Measurements from ENCODE around the gene GHRHR. TPM values are rescaled to one million over a fixed set of nuclear protein-coding genes. Genes with fewer than 3 reads are reported as not detected.

The GHRHR gene
- total and polyA plus RNA-seq, 11 donors, result not detected

DNA sequence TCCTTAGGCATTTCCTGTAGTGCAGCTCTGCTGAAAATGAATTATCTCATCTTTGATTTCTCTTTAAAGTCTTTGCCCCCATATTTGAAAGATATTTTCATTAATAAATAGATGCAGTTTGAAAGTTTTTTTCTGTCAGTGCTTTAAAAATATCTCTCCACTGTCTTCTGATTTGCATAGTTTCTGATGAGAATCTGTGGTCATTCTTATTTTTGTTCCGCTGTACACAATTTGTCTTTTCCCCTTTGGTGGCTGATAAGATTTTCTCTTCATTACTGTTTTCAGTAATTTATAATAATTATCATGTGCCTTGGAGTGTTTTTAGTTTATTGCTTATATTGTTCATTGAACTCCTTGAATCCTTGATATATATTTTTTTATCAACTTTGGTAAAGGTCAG lies 7.0 kb upstream of the GHRHR start:
- Histone ChIP-seq H3K27ac (no peak overlapping the region), H3K4me3 (no peak overlapping the region), H3K36me3 (no peaks in the 10 kb centered on the region), H3K4me1 (no peaks in the 10 kb centered on the region), H3K9me3 (peaks cover 0 to 16% (median 0%) of the 10 kb centered on the region in 12 donors), H3K27me3 (no peaks in the 10 kb centered on the region)
- intact Hi-C loops (cut with DNase I), result no loop called here
- DNase-seq (no peak), ATAC-seq (no peak)
- 95 to 100% (median 98%) methylated on average over 1 of the region's 1 CpG for WGBS, 4 donors
- TF ChIP-seq POLR2A (IDR thresholded peaks at IDR 0.05), result no peak
- TF ChIP-seq, protein P1, sequence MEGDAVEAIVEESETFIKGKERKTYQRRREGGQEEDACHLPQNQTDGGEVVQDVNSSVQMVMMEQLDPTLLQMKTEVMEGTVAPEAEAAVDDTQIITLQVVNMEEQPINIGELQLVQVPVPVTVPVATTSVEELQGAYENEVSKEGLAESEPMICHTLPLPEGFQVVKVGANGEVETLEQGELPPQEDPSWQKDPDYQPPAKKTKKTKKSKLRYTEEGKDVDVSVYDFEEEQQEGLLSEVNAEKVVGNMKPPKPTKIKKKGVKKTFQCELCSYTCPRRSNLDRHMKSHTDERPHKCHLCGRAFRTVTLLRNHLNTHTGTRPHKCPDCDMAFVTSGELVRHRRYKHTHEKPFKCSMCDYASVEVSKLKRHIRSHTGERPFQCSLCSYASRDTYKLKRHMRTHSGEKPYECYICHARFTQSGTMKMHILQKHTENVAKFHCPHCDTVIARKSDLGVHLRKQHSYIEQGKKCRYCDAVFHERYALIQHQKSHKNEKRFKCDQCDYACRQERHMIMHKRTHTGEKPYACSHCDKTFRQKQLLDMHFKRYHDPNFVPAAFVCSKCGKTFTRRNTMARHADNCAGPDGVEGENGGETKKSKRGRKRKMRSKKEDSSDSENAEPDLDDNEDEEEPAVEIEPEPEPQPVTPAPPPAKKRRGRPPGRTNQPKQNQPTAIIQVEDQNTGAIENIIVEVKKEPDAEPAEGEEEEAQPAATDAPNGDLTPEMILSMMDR (IDR thresholded peaks at IDR 0.05), result no peak

DNA sequence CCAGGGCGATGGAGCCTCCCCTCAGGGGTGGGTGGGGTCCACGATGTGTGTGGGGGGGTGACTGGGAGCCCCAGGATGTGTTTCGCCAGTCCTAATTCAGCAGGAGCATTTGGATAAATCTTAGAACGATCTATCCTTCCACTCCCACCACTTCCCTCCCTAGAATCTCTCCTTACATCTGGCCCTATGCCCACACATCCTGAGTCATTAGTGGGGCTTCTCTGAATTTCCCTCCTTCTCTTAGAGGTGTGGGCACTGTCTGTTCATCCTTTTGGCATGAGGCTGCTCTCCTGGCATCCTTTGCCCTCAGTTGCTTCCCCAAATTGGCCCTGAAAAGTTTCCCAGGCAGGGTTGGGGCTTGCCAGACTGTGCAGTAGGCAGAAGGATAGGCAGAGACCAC lies 1.6 kb downstream of the GHRHR start:
- no peaks in the 10 kb centered on the region for H3K36me3 ChIP-seq
- no peaks in the 10 kb centered on the region for H3K27me3 ChIP-seq
- TF ChIP-seq, protein P1 (IDR thresholded peaks at IDR 0.05), result no peak
- TF ChIP-seq POLR2A (IDR thresholded peaks at IDR 0.05), result no peak
- no peak for DNase-seq
- ATAC-seq, result no peak
- WGBS, 4 donors, result 53 to 70% (median 61%) methylated on average over 4 of the region's 4 CpGs
- intact Hi-C loops (cut with DNase I), result no loop called here
- no peak overlapping the region for H3K4me3 ChIP-seq
- H3K4me1 ChIP-seq, result peaks cover 0 to 3% (median 0%) of the 10 kb centered on the region in 12 donors
- no peaks in the 10 kb centered on the region for H3K9me3 ChIP-seq
- H3K27ac ChIP-seq, result no peak overlapping the region

DNA sequence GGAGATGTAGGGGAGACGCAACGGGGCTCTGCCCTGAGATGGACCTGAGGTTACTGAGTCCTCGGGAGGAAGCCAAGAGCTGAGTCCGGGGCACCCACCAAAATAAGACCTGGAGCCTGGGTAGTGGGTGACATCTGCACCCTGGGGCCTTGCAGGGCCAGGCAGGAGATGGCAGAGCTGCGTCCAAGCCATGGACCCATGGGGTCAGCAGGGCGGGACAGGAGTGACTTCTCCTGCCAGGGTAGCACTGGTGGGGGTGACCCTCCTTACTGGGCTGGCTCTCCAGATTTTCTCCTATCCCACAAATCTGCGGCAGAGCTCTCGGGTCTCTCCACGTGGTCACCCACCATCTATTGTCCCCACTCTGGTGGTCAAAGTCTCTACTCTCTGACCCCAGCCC lies 2.1 kb downstream of the GHRHR start:
- Histone ChIP-seq H3K27ac (no peak overlapping the region), H3K9me3 (no peaks in the 10 kb centered on the region), H3K4me3 (no peak overlapping the region), H3K27me3 (no peaks in the 10 kb centered on the region), H3K36me3 (no peaks in the 10 kb centered on the region), H3K4me1 (peaks cover 0 to 7% (median 0%) of the 10 kb centered on the region in 12 donors)
- no peak for ATAC-seq
- intact Hi-C loops (cut with DNase I), result no loop called here
- DNase-seq, result no peak
- TF ChIP-seq, protein P1 (IDR thresholded peaks at IDR 0.05), result no peak
- TF ChIP-seq POLR2A (IDR thresholded peaks at IDR 0.05), result no peak
- WGBS, 4 donors, result 77 to 92% (median 87%) methylated on average over 7 to 9 of the region's 9 CpGs

DNA sequence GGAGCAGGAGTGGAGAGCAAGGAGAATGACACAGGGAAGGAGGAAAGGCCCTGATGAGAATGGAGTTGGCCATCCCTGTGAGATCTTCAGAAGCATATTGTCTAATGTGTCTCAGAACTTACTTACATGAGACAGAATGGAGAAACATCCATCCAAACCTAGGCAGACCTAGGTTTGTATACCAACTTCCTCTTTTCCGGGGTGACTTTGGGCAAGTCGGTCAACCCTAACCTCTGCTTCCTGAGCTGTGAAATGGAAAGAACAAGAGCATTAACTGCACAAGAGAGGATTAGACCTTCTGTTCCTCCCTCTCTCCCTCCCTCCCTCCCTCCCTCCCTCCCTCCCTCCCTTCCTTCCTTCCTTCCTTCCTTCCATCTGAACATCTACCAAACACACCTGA lies 4.5 kb downstream of the GHRHR start:
- TF ChIP-seq, protein P1 (IDR thresholded peaks at IDR 0.05), result no peak
- no peak for TF ChIP-seq POLR2A (IDR thresholded peaks at IDR 0.05)
- Histone ChIP-seq H3K27me3 (peaks cover 0 to 3% (median 0%) of the 10 kb centered on the region in 9 donors), H3K9me3 (no peaks in the 10 kb centered on the region), H3K4me3 (no peak overlapping the region), H3K36me3 (no peaks in the 10 kb centered on the region), H3K4me1 (peaks cover 0 to 11% (median 0%) of the 10 kb centered on the region in 12 donors), H3K27ac (no peak overlapping the region)
- intact Hi-C loops (cut with DNase I), result no loop called here
- DNase-seq (no peak), ATAC-seq (no peak)
- WGBS, 4 donors, result 61 to 85% (median 70%) methylated on average over 2 of the region's 2 CpGs

Measured in heart left ventricle (tissue), 16 donors.